K562 (cell line): ENCODE measurements around the gene HSFX3. TPM values are rescaled to one million over a fixed set of nuclear protein-coding genes. Genes with fewer than 3 reads are reported as not detected.

Source experiments
- FOXM1 ChIP-seq, 2 experiments: fragments of 450-650 bp in 1 of 2; sonication (generic) in 1 of 2; formaldehyde crosslinking in 1 of 2; IDR thresholded peaks; 2 replicates each; pipeline versions ENCODE4 v1.6.1 to v1.9.0; 2017 to 2022; ENCODE audit warnings: low read depth in 2 of 2, mild to moderate bottlenecking in 2 of 2, missing genetic modification reagents in 1 of 2, moderate library complexity in 1 of 2
- GABPA ChIP-seq: fragments of 200-800 bp; sonication (Bioruptor generic); conservative IDR thresholded peaks from 2 replicates; pipeline ENCODE4 v1.6.1; 2016; ENCODE audit warnings: low read depth, missing genetic modification characterization, missing compliant biosample characterization
- HES1 ChIP-seq: fragments of 450-650 bp; IDR thresholded peaks from 2 replicates; pipeline ENCODE4 v1.6.1; 2016; ENCODE audit warnings: low read depth, mild to moderate bottlenecking, moderate library complexity
- HNRNPLL ChIP-seq: fragments of 200-400 bp; formaldehyde crosslinking; IDR thresholded peaks from 2 replicates; pipeline ENCODE4 v1.6.1; 2017; ENCODE audit warnings: low read length, low read depth, mild to moderate bottlenecking; ENCODE audit not compliant: poor library complexity, severe bottlenecking
- MEIS2 ChIP-seq: fragments of 450-650 bp; IDR thresholded peaks from 2 replicates; pipeline ENCODE4 v1.6.1; 2014; ENCODE audit warnings: mild to moderate bottlenecking; ENCODE audit not compliant: partially characterized antibody
- PBX2 ChIP-seq, 2 experiments: IDR thresholded peaks in 1 of 2; conservative IDR thresholded peaks in 1 of 2; 2 replicates each; pipeline ENCODE4 v1.6.1; 2016; ENCODE audit warnings: low read depth in 2 of 2, mild to moderate bottlenecking in 1 of 2, missing compliant biosample characterization in 1 of 2, missing genetic modification characterization in 1 of 2, moderate library complexity in 1 of 2
- RAD21 ChIP-seq, 2 experiments: fragments of 250-450 bp in 1 of 2; fragments of 450-650 bp in 1 of 2; sonication (Bioruptor Pico) in 1 of 2; formaldehyde crosslinking in 1 of 2; IDR thresholded peaks in 1 of 2; conservative IDR thresholded peaks in 1 of 2; 2 replicates each; pipeline versions ENCODE4 v1.4.0 to v1.8.0; 2020 to 2022; ENCODE audit warnings: mild to moderate bottlenecking in 2 of 2, moderate library complexity in 1 of 2
- polyA plus RNA-seq, 8 experiments: library from polyadenylated mRNA; depleted of rRNA in 4 of 8; stranded (reverse) in 5 of 8; unstranded in 3 of 8; fragments of >200 nt; fragmentation: Nextera tagmentation in 2 of 8; fragmentation: Illumina TruSeq in 1 of 8; extraction: Ambion mirVana in 2 of 8; extraction: Trizol in 1 of 8; gene quantifications; 2 replicates each; pipeline versions ENCODE4 v1.2.1 to v1.2.3, GENCODE V29; 2011 to 2014; ENCODE audit warnings: inconsistent platforms in 1 of 8, missing spikeins in 1 of 8
- total RNA-seq, 7 experiments: library from RNA; depleted of rRNA in 6 of 7; stranded (reverse); fragments of >200 nt in 6 of 7; fragmentation: Illumina TruSeq in 2 of 7; extraction: Trizol in 2 of 7; gene quantifications; 2 replicates each; pipeline versions ENCODE4 v1.2.1 to v1.2.3, GENCODE V29; 2011 to 2021; ENCODE audit warnings: low replicate concordance in 1 of 7

Gene HSFX3
- total and polyA plus RNA-seq, 9 of the 15 experiments (the other 6 are each of a cell fraction or from before 2014, with no cell fraction given), result 0.08 to 0.10 TPM; not detected in 7

GRCh38 chrX:149510386-149510785, 39.3 kb downstream of the HSFX3 start (continued):
- TF ChIP-seq FOXM1 (IDR thresholded peaks at IDR 0.05; ENCODE audit: low read depth), result 0 out of 2 replicates have a peak, but pooled peaks have one; percentile 18
- TF ChIP-seq FOXM1 (CRISPR knock-in tag; IDR thresholded peaks at IDR 0.05; ENCODE audit: low read depth), result no peak
- TF ChIP-seq GABPA (tag), result no peak
- no peak for TF ChIP-seq HNRNPLL
- TF ChIP-seq PBX2 (CRISPR knock-in tag; IDR thresholded peaks at IDR 0.05; ENCODE audit: low read depth), result no peak
- TF ChIP-seq PBX2 (tag; conservative IDR thresholded peaks at IDR 0.05; ENCODE audit: low read depth), result peak; percentile 88
- peak; percentile 47 to 54 for TF ChIP-seq RAD21 (CRISPR knock-in tag; conservative IDR thresholded peaks at IDR 0.05 in 1 of 2, IDR thresholded peaks at IDR 0.05 in 1 of 2)
- peak; percentile 85 for TF ChIP-seq MEIS2
- no peak for TF ChIP-seq HES1
